Fibroblast of mammary gland (primary cell): ENCODE results near the gene MLH3.

Source experiments
- DNase-seq: peaks from one replicate; pipeline ENCODE4 v3.0.0-alpha.2; 2010; ENCODE audit warnings: low read depth
- H3K4me3 ChIP-seq: 2 replicates; pipeline ENCODE4 v1.5.1; 2011; ENCODE audit warnings: low read depth, mild to moderate bottlenecking, low read length, moderate library complexity; ENCODE audit not compliant: control insufficient read depth
- CTCF ChIP-seq: conservative IDR thresholded peaks from 2 replicates; pipeline ENCODE4 v1.5.1; 2011; ENCODE audit warnings: low read depth, low read length, inconsistent platforms; ENCODE audit not compliant: control insufficient read depth, insufficient read depth

Gene MLH3

GRCh38 chr14:75051556-75051899 is 261 bp upstream of the MLH3 start:
- H3K4me3 ChIP-seq, result peak overlapping the region; percentile 48
- TF ChIP-seq CTCF, result no peak
- DNase-seq, result no peak

DNA sequence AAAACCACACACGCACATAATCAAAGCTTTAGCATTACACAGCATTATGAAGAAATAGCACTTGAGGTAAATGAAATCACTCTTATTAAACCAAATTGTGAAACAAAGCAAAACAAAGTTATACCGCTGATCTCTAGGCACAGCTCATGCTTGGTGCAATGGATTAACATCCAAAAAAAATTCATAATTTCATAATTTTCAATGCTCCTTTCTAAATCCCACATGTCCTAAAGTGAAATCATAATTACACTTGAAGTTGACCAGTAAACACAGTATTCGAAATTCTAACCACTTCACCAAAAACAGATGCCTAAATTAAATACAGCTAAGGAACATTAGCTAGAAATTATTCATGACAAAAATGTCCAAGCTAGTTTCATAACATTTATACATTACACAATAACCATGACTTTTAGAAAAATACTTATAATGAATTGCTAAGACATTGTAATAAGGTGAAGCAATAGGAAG is 1.5 kb downstream of the MLH3 start:
- TF ChIP-seq CTCF, result no peak
- peak; percentile 76 for DNase-seq
- H3K4me3 ChIP-seq, result no peak overlapping the region

DNA sequence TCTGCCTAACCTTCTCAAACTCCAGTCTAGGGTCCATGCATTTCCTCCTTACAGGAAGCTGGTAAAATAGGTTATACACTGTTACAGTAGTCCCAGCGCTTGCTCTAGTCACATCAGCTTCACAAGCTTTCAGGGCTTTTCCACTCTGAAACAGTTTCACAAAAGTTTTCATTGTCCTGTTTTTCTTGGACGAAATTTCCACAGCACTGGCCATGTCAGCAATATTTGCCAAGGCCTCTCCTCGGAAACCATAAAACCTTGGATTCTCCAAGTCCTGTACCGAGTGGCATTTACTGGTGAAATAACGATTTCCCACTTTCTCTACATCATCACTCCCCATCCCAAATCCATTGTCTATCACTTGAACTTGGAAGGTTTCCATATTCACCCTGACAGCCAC is 2.1 kb downstream of the MLH3 start:
- no peak for DNase-seq
- no peak for TF ChIP-seq CTCF
- H3K4me3 ChIP-seq, result no peak overlapping the region

DNA sequence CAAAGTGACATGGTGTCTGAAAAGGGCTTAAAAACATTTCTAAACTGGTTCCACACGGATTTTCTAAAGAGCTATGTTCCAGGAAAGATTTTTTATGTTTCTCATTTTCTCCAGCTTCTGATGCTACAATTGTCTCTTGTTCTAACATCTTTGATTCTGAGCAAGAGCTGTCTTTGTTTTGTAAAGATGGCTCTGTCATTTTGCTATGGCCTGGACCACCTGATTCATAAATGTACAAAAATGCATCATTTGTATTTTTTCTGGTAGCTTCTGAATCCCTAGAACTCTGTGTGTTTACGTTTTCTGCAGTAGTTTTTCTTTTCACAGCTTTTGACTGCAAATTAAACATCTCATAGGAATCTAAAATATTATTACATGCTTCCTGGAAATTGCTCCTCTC is 3.2 kb downstream of the MLH3 start:
- no peak for DNase-seq
- no peak for TF ChIP-seq CTCF
- H3K4me3 ChIP-seq, result no peak overlapping the region

DNA sequence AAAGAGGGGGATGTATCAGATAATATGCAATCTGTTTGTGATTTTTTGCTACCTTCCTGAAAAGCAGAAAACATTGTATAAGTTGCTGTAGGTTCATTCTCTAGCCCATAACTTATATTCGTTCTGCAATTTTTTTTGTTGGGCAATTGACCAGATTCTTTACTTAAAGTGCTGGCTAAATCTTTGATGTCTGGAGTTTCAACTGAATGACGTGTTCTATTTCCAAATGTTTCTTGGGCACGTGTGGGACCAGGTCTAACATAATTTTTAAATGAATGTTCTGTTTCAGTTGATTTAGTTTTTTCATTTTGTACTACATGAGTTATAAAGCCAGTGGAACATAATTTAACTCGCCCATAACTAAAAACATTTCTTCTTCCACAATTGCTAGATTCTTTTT is 3.8 kb downstream of the MLH3 start:
- DNase-seq, result peak; percentile 53
- no peak overlapping the region for H3K4me3 ChIP-seq
- no peak for TF ChIP-seq CTCF

- peak; percentile 51 for DNase-seq
- H3K4me3 ChIP-seq, result no peak overlapping the region
- no peak for TF ChIP-seq CTCF
Observed at GRCh38 chr14:75046899-75047298, 4.4 kb downstream of the MLH3 start.

GRCh38 chr14:75046275-75046674 is 5.0 kb downstream of the MLH3 start:
- TF ChIP-seq CTCF, result no peak
- H3K4me3 ChIP-seq, result no peak overlapping the region
- DNase-seq, result no peak
